Neuronal stem cell (in vitro differentiated cells): ENCODE results near the gene NRDE2.

Experiments used
- DNase-seq: peaks from one replicate; pipeline ENCODE4 v3.0.0-alpha.2; 2013; ENCODE audit warnings: low spot score
- H2AFZ ChIP-seq: one replicate; pipeline ENCODE4 v1.6.1; 2013; ENCODE audit warnings: mild to moderate bottlenecking, low read length, inconsistent platforms
- H2AK5ac ChIP-seq: 2 replicates; pipeline ENCODE4 v1.6.1; 2013; ENCODE audit warnings: low read depth, mild to moderate bottlenecking, inconsistent platforms, low read length, moderate library complexity, mixed read lengths
- H2BK120ac ChIP-seq: 2 replicates; pipeline ENCODE4 v1.6.1; 2013; ENCODE audit warnings: low read depth, mild to moderate bottlenecking, inconsistent platforms, low read length, moderate library complexity, mixed read lengths
- H2BK12ac ChIP-seq: one replicate; pipeline ENCODE4 v1.6.1; 2013; ENCODE audit warnings: low read length, inconsistent platforms
- H2BK15ac ChIP-seq: 2 replicates; pipeline ENCODE4 v1.6.1; 2013; ENCODE audit warnings: mild to moderate bottlenecking, low read length, inconsistent platforms, mixed read lengths
- H2BK5ac ChIP-seq: one replicate; pipeline ENCODE4 v1.6.1; 2013; ENCODE audit warnings: inconsistent platforms, mild to moderate bottlenecking, low read length, moderate library complexity
- H3K14ac ChIP-seq: one replicate; pipeline ENCODE4 v1.6.1; 2013; ENCODE audit warnings: low read length, inconsistent platforms
- H3K18ac ChIP-seq: 2 replicates; pipeline ENCODE4 v1.6.1; 2013; ENCODE audit warnings: low read length, inconsistent platforms
- H3K23ac ChIP-seq: 2 replicates; pipeline ENCODE4 v1.6.1; 2013; ENCODE audit warnings: low read depth, mild to moderate bottlenecking, mixed read lengths, low read length, inconsistent platforms; ENCODE audit not compliant: poor library complexity
- H3K27ac ChIP-seq: replicated peaks from 3 replicates; pipeline ENCODE4 v1.5.1; 2013; ENCODE audit warnings: low read length, inconsistent platforms
- H3K27me3 ChIP-seq, 3 experiments: 2 replicates each; pipeline ENCODE4 v1.6.1; 2013; ENCODE audit warnings: low read length in 3 of 3, mild to moderate bottlenecking in 2 of 3, inconsistent platforms in 1 of 3, low read depth in 1 of 3, mixed read lengths in 1 of 3, moderate library complexity in 1 of 3; ENCODE audit not compliant: control insufficient read depth in 3 of 3, insufficient read depth in 3 of 3
- H3K36me3 ChIP-seq, 2 donors: replicated peaks in 1 of 2; 2 replicates each; pipeline ENCODE4 v1.6.1; 2013; ENCODE audit warnings: low read length in 2 of 2; ENCODE audit not compliant: control insufficient read depth in 2 of 2, insufficient read depth in 2 of 2
- H3K4ac ChIP-seq: 2 replicates; pipeline ENCODE4 v1.6.1; 2013; ENCODE audit warnings: inconsistent platforms, mild to moderate bottlenecking, low read length, moderate library complexity
- H3K4me1 ChIP-seq, 2 donors: 1 replicate in 1 of 2; 2 replicates in 1 of 2; pipeline ENCODE4 v1.6.1; 2013; ENCODE audit warnings: low read length in 2 of 2, low read depth in 1 of 2; ENCODE audit not compliant: control insufficient read depth in 2 of 2, insufficient read depth in 1 of 2
- H3K4me2 ChIP-seq: one replicate; pipeline ENCODE4 v1.6.1; 2013; ENCODE audit warnings: mild to moderate bottlenecking, low read length, inconsistent platforms; ENCODE audit not compliant: insufficient read depth, poor library complexity, severe bottlenecking
- H3K4me3 ChIP-seq, 2 donors: 2 replicates each; pipeline ENCODE4 v1.5.1; 2013; ENCODE audit warnings: low read length in 2 of 2, mild to moderate bottlenecking in 2 of 2, inconsistent platforms in 1 of 2, moderate library complexity in 1 of 2
- H3K79me1 ChIP-seq: one replicate; pipeline ENCODE4 v1.6.1; 2013; ENCODE audit warnings: low read depth, mild to moderate bottlenecking, inconsistent platforms, low read length, moderate library complexity
- H3K9ac ChIP-seq: one replicate; pipeline ENCODE4 v1.6.1; 2013; ENCODE audit warnings: mild to moderate bottlenecking, low read depth, low read length, inconsistent platforms; ENCODE audit not compliant: poor library complexity
- H3K9me3 ChIP-seq, 2 donors: replicated peaks in 1 of 2; 2 replicates each; pipeline versions ENCODE3 to v1.6.1; 2013; ENCODE audit warnings: low read length in 2 of 2, mild to moderate bottlenecking in 2 of 2, inconsistent platforms in 1 of 2, low read depth in 1 of 2, mixed read lengths in 1 of 2, moderate library complexity in 1 of 2; ENCODE audit not compliant: control insufficient read depth in 2 of 2, insufficient read depth in 1 of 2
- H4K8ac ChIP-seq: one replicate; pipeline ENCODE4 v1.6.1; 2013; ENCODE audit warnings: low read depth, mild to moderate bottlenecking, inconsistent platforms, low read length, moderate library complexity
- H4K91ac ChIP-seq: one replicate; pipeline ENCODE4 v1.6.1; 2013; ENCODE audit warnings: low read length, low read depth, mild to moderate bottlenecking, inconsistent platforms; ENCODE audit not compliant: poor library complexity
- WGBS, 2 donors: extraction: QIAGEN DNeasy Blood & Tissue Kit; methylation state at CpG; one replicate each; pipeline ENCODE4 v1.1.7; 2013; ENCODE audit warnings: missing lambda C conversion rate in 2 of 2, mixed read lengths in 1 of 2; ENCODE audit not compliant: insufficient read length in 2 of 2, insufficient replicate concordance in 1 of 2; ENCODE audit errors: extremely low coverage in 2 of 2; 5-methylcytosine and 5-hydroxymethylcytosine counted together

Gene NRDE2

DNA sequence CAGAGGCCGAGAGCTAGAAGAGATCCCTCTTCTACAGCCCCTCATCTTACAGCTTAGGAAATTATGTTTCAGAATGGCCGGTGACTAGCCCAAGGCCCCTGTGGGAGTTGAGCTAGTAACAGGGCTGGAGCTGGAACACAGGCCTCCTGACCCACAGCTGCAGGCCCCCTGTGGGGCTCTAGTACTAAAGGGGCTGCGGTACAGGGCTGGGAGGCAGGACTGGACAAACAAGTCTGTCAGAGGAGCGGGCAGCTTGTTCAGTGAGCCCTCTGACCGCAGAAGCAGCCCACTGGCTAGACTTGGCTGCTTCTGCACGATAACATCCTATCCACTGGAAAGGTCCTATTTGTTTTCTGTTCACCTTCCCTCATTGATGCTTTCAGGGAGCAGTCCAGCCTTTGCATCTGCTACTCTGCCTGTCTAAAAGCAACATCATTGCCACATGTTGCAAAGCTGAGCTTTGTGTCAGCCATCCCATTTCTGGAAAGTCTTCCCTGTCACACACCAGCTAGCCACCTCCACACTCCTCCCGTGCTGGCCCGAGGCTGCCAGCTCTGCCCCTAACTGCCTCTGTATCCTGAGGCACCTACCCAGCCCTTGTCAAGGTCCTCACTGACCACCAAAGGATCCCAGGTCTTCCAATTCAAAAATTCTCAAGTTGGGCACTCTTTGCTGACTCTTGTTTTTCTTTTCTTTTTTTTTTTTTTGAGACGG, 65.1 kb downstream of the NRDE2 start:
- no CpG with 5 or more reads among the region's 9 CpGs for WGBS, 2 donors

GRCh38 chr14:90263748-90264449, 67.8 kb downstream of the NRDE2 start:
- Histone ChIP-seq H3K36me3 (peaks cover 33 to 98% of the 10 kb centered on the region in 2 donors), H4K8ac (no peak overlapping the region), H3K23ac (no peak overlapping the region), H3K9ac (no peak overlapping the region), H3K79me1 (no peaks in the 10 kb centered on the region), H2AK5ac (no peak overlapping the region), H3K4ac (no peak overlapping the region), H3K27ac (no peak overlapping the region), H3K4me1 (no peaks in the 10 kb centered on the region), H3K18ac (no peak overlapping the region), H3K14ac (no peak overlapping the region), H2BK120ac (no peak overlapping the region), H4K91ac (no peak overlapping the region), H2BK5ac (no peak overlapping the region), H3K4me3 (no peak overlapping the region), H3K4me2 (no peak overlapping the region), H3K9me3 (no peaks in the 10 kb centered on the region), H2BK12ac (no peak overlapping the region), H2AFZ (no peak overlapping the region), H3K27me3 (no peaks in the 10 kb centered on the region), H2BK15ac (no peak overlapping the region)
- DNase-seq, result no peak
- no CpG with 5 or more reads among the region's 8 CpGs for WGBS, 2 donors

More for the DNA sequence above, 65.1 kb downstream of the NRDE2 start:
- Histone ChIP-seq H3K4me3 (no peak overlapping the region), H3K9me3 (no peaks in the 10 kb centered on the region), H2BK120ac (no peak overlapping the region), H3K27ac (no peak overlapping the region), H2AFZ (no peak overlapping the region), H2AK5ac (no peak overlapping the region), H3K9ac (no peak overlapping the region), H3K4me1 (no peaks in the 10 kb centered on the region), H4K91ac (no peak overlapping the region), H3K27me3 (no peaks in the 10 kb centered on the region), H3K4ac (no peak overlapping the region), H3K79me1 (no peaks in the 10 kb centered on the region), H2BK12ac (no peak overlapping the region), H3K14ac (no peak overlapping the region), H4K8ac (no peak overlapping the region), H2BK5ac (no peak overlapping the region), H3K23ac (no peak overlapping the region), H3K18ac (no peak overlapping the region), H3K4me2 (no peak overlapping the region), H2BK15ac (no peak overlapping the region), H3K36me3 (peaks cover 37 to 98% of the 10 kb centered on the region in 2 donors)
- DNase-seq, result no peak

DNA sequence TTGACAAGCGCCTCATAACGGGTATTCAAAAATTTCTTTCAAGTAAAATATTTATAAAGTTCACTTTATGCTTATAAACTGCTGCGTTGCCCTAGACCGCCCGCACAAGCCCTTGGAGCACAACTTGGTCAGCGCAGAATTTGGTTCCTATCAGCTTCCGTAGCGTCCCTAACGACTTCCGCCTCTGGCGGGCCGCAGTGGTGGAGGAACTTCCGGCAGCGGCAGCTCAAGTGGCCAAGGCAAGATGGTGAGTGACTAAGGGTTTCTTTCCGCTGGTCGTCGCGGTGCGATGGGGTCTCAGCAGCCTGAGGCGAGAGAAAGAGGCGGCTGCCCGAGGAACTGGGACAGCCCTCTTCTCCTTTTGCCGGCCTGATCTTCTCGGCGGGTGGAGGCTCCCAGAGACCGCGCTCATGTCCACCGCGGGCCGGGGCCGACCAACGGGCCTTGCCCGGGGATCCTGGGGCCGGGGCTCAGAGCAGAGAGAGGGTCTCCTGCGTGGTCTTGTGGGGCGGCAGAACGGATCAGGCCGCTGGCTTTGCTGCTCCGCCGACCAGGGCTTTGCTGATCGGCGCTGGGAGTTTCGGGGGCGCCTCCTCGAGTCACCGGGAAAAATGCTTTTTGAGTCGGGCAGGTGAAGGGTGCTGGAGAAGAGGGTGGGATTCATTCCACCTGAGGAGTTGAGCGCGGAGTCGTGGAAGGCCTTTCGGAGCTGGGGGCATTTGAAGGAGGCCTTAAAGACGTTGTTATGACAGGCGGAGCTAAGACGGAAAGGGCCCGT, 75.2 kb downstream of the NRDE2 start, which contains the start of gene PSMC1:
Gene PSMC1, plus strand, starts transcription at position 200 of the 778 bp plus-strand sequence. Its CDS starts 45 bp downstream, at position 245.
- H3K79me1 ChIP-seq, result peaks cover 3% of the 10 kb centered on the region
- H3K4ac ChIP-seq, result no peak within 1 kb of the TSS
- peak within 1 kb of the TSS; percentile 91 for H2AFZ ChIP-seq
- peak within 1 kb of the TSS; percentile 71 for H3K4me2 ChIP-seq
- no peak within 1 kb of the TSS for H2BK120ac ChIP-seq
- no CpG with 5 or more reads among the region's 55 CpGs for WGBS, 2 donors
- H3K27ac ChIP-seq, result peak within 1 kb of the TSS; percentile 44
- H3K18ac ChIP-seq, result peak within 1 kb of the TSS; percentile 95
- peaks cover 7 to 38% of the 10 kb centered on the region in 2 donors for H3K36me3 ChIP-seq
- H3K9me3 ChIP-seq, result no peaks in the 10 kb centered on the region
- H2BK15ac ChIP-seq, result no peak within 1 kb of the TSS
- H3K9ac ChIP-seq, result peak within 1 kb of the TSS; percentile 85
- peak within 1 kb of the TSS; percentile 69 to 98 for H3K4me3 ChIP-seq
- no peak within 1 kb of the TSS for H3K14ac ChIP-seq
- no peak within 1 kb of the TSS for H4K91ac ChIP-seq
- no peak within 1 kb of the TSS for H4K8ac ChIP-seq
- H3K4me1 ChIP-seq, result peaks cover 4% of the 10 kb centered on the region in 2 donors
- H2BK5ac ChIP-seq, result no peak within 1 kb of the TSS
- peak within 1 kb of the TSS; percentile 37 for H3K23ac ChIP-seq
- H2BK12ac ChIP-seq, result no peak within 1 kb of the TSS
- peak within 1 kb of the TSS; percentile 81 for H2AK5ac ChIP-seq
- H3K27me3 ChIP-seq, result peaks cover 0 to 7% (median 0%) of the 10 kb centered on the region in 3 experiments
- DNase-seq, result peak; percentile 69
